HG02798 (cell line): ENCODE measurements around the gene MYH9.

Experiments
- ATAC-seq: cut with Tn5 transposase; IDR thresholded peaks from one replicate; pipeline ENCODE4 v1.9.1; 2021; ENCODE audit warnings: mild to moderate bottlenecking; ENCODE audit not compliant: unreplicated experiment, poor library complexity

Gene MYH9

GRCh38 chr22:36237462-36238372, 150.1 kb downstream of the MYH9 start:
- no peak for ATAC-seq

- ATAC-seq = no peak
Measured at GRCh38 chr22:36236388-36237319, 151.1 kb downstream of the MYH9 start.

GRCh38 chr22:36235585-36235984, 152.2 kb downstream of the MYH9 start:
- ATAC-seq = no peak

- ATAC-seq = no peak
Measured at GRCh38 chr22:36234919-36235318, 152.8 kb downstream of the MYH9 start.

- no peak for ATAC-seq
Measured at GRCh38 chr22:36234213-36234612, 153.6 kb downstream of the MYH9 start.

- ATAC-seq = no peak
Measured at GRCh38 chr22:36233796-36234195, 154.0 kb downstream of the MYH9 start.

GRCh38 chr22:36232715-36233401, 154.9 kb downstream of the MYH9 start:
- ATAC-seq = no peak
